Heart right ventricle (tissue), 16 donors: Measurements from ENCODE around the gene RADIL. TPM values are rescaled to one million over a fixed set of nuclear protein-coding genes. Genes with fewer than 3 reads are reported as not detected.

Experiments used
- ATAC-seq, 8 donors: fragments of 200-7000 bp; cut with Tn5 transposase; one replicate each; pipeline ENCODE4 v1.9.1; 2020; ENCODE audit warnings: mild to moderate bottlenecking in 8 of 8, moderate library complexity in 8 of 8, moderate number of reproducible peaks in 1 of 8
- DNase-seq, 2 donors: peaks; one replicate each; pipeline ENCODE4 v3.0.0-alpha.2; 2020
- H3K27ac ChIP-seq, 10 donors: fragments of 200-600 bp; sonication (generic) in 2 of 10; one replicate each; pipeline versions ENCODE4 v1.5.0 to v1.8.0; 2020 to 2022; ENCODE audit warnings: mild to moderate bottlenecking in 3 of 10
- H3K27me3 ChIP-seq, 7 donors: fragments of 200-600 bp; one replicate each; pipeline ENCODE4 v1.8.0; 2021 to 2022; ENCODE audit warnings: mild to moderate bottlenecking in 2 of 7
- H3K36me3 ChIP-seq, 9 donors: fragments of 200-600 bp; sonication (generic) in 1 of 9; one replicate each; pipeline versions ENCODE4 v1.5.0 to v1.8.0; 2020 to 2022; ENCODE audit warnings: mild to moderate bottlenecking in 2 of 9
- H3K4me1 ChIP-seq, 9 donors: fragments of 200-600 bp; sonication (generic) in 1 of 9; one replicate each; pipeline versions ENCODE4 v1.5.0 to v1.8.0; 2020 to 2022; ENCODE audit warnings: mild to moderate bottlenecking in 4 of 9
- H3K4me3 ChIP-seq, 10 donors: fragments of 200-600 bp; sonication (generic) in 2 of 10; one replicate each; pipeline versions ENCODE4 v1.5.0 to v1.8.0; 2020 to 2022; ENCODE audit warnings: mild to moderate bottlenecking in 7 of 10, moderate library complexity in 2 of 10
- H3K9me3 ChIP-seq, 11 donors: fragments of 200-600 bp in 10 of 11; sonication (generic) in 2 of 11; one replicate each; pipeline versions ENCODE4 v1.5.0 to v1.8.0; 2013 to 2022; ENCODE audit warnings: mild to moderate bottlenecking in 2 of 11, control low read depth in 1 of 11, moderate library complexity in 1 of 11
- WGBS, 2 donors: extraction: QIAGEN DNeasy Blood & Tissue Kit; methylation state at CpG; one replicate each; pipeline ENCODE4 v1.1.7; 2013; ENCODE audit warnings: inconsistent platforms in 1 of 2; 5-methylcytosine and 5-hydroxymethylcytosine counted together
- intact Hi-C, 10 donors: fragments of 100-400 bp; cut with DNase I; formaldehyde crosslinking; loops; one replicate each; pipeline versions ENCODE4 v1.11.1 to v1.14.2; 2022
- polyA plus RNA-seq, 2 donors: library from polyadenylated mRNA; stranded (reverse); fragments of 200-250 nt; gene quantifications; one replicate each; pipeline ENCODE4 v1.2.3, GENCODE V29; 2013
- total RNA-seq, 10 donors: library from RNA; stranded (reverse); fragmentation: NEBNext Ultra II Directional in 3 of 10; extraction: Animal tissue kit (Norgen Biotek cat#: 25700) in 3 of 10; gene quantifications; one replicate each; pipeline versions ENCODE4 v1.2.1 to v1.2.4, GENCODE V29; 2021 to 2023
- TF ChIP-seq, protein P1 (sequence below), 9 donors: fragments of 200-600 bp; sonication (generic) in 2 of 9; IDR thresholded peaks; one replicate each; pipeline versions ENCODE4 v1.5.0 to v1.8.0; 2021 to 2022; ENCODE audit warnings: antibody characterized with exemption in 9 of 9, mild to moderate bottlenecking in 5 of 9, moderate library complexity in 1 of 9
- donor health status: Arrhythmogenic right ventricular cardiomyopathy.
- donor health status: ischemic (EF 13 %, LVEDD 7.1; RV severe dilation, severe dysfunction).
- donor health status: healthy with polysubstance abuse.
- donor health status: DM: no; HTN: yes; CAD: no.
- donor health status: DM: no; HTN: no; CAD: no.
- donor health status: ischemic (EF 25% LVEDD 6.9; RV normal size, moderate dysfunction).
- donor health status: ischemic (EF 25% LVEDD 5.7; RV mildly dilated, moderate dysfunction).
- donor health status: healthy.
- donor health status: DM: yes; HTN: yes; CAD: no.
- donor health status: Ischemic cardiomyopathy.
- donor health status: ischemic (EF 35%, LVEDD 5.7; RV mildly dilated, moderate dysfunction).
- donor health status: nonischemic (EF 11% LVEDD 7.7; RV severe dilation, severe dysfunction).
- donor health status: DM: yes; HTN: yes; CAD: no.
- donor health status: PGD.
- donor health status: ischemic (EF 29% LVEDD 5.4; RV normal size, mild dysfunction).
- donor health status: nonischemic (EF 23%, LVEDD 6.1; RV moderate dilation, normal function).

The RADIL gene
- total and polyA plus RNA-seq, 12 donors = 1.2 to 6.6 (median 3.8) TPM

DNA sequence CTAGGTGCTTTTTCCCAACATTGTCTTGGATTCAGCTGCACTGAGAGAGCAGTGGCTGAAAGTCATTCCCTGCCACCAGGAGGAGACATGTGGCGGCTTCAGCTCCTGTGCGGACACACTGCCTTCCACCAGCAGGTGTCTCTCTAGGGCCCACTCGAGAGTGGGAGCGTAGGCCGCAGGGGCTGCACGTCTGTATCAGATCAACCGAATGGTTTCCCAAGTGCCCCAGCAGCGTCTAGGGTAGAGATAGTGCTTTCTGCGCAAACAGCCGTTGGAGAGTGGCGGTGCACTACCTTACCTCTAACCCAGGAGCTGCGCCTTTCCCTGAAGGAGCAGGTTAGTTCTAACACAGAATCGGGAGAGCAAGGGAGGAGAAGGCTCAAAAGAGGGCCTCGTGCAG lies 53.3 kb downstream of the RADIL start:
- DNase-seq (peak; percentile 64 to 72), ATAC-seq (peak; percentile 62 to 82 (median 76))
- Histone ChIP-seq H3K9me3 (no peaks in the 10 kb centered on the region), H3K27me3 (no peaks in the 10 kb centered on the region), H3K27ac (peak overlapping the region in 1 of 10 donors; percentile 23), H3K4me3 (no peak overlapping the region), H3K4me1 (peaks cover 0 to 15% (median 0%) of the 10 kb centered on the region in 9 donors), H3K36me3 (peaks cover 0 to 20% (median 0%) of the 10 kb centered on the region in 9 donors)
- intact Hi-C loops = loop anchor here in 4 of 10 donors (1.0 to 5.0 kb wide), 4 partner anchors 52 to 53 kb away; partner anchors contain the start of gene RADIL (in 3 of the 4)
- 36 to 44% methylated on average over 14 of the region's 14 CpGs for WGBS, 2 donors
- TF ChIP-seq, protein P1, sequence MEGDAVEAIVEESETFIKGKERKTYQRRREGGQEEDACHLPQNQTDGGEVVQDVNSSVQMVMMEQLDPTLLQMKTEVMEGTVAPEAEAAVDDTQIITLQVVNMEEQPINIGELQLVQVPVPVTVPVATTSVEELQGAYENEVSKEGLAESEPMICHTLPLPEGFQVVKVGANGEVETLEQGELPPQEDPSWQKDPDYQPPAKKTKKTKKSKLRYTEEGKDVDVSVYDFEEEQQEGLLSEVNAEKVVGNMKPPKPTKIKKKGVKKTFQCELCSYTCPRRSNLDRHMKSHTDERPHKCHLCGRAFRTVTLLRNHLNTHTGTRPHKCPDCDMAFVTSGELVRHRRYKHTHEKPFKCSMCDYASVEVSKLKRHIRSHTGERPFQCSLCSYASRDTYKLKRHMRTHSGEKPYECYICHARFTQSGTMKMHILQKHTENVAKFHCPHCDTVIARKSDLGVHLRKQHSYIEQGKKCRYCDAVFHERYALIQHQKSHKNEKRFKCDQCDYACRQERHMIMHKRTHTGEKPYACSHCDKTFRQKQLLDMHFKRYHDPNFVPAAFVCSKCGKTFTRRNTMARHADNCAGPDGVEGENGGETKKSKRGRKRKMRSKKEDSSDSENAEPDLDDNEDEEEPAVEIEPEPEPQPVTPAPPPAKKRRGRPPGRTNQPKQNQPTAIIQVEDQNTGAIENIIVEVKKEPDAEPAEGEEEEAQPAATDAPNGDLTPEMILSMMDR (IDR thresholded peaks at IDR 0.05) = peak; percentile 60 to 86 (median 78)

DNA sequence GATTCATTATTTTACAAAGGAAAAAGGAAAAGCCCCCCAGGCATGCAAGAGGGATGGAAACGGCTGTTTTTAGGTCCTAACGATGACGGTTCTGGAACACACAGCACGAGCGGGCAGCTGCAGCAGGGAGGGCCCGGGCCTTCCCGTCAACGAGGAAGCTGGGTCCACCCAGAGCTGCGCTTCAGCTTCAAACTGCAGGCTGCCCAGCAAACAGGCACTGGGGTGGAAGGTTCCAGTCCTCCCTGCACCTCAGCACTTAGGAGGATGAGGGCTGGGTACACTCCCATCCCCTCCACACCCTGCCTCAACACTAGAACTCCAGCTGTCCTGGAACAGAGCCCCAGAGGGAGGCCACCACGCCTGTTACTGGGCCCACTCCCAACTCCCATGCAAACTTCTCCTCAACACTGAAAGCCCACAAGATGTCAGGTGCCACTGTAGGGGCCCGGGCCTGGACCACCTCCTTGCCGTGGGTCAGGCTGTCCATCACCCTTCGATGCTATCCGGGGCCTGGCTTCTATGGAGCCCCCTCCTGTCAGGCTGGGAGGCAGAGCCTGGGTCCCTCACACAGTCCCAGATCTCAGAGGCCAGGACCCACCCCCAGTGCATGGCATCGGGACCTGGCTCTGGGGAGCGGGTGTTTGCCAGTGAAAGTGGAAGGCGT lies 54.7 kb downstream of the RADIL start:
- Histone ChIP-seq H3K27me3 (no peaks in the 10 kb centered on the region), H3K27ac (peak overlapping the region in 2 of 10 donors; percentile 46 to 65), H3K9me3 (no peaks in the 10 kb centered on the region), H3K4me3 (no peak overlapping the region), H3K36me3 (peaks cover 0 to 13% (median 0%) of the 10 kb centered on the region in 9 donors), H3K4me1 (peaks cover 0 to 15% (median 0%) of the 10 kb centered on the region in 9 donors)
- intact Hi-C loops = loop anchor here in 2 of 10 donors (1.0 to 10.0 kb wide), 2 partner anchors 54 to 256 kb away; partner anchors contain the start of gene RADIL (in 1 of the 2)
- DNase-seq (no peak), ATAC-seq (peak in 7 of 8 donors; percentile 35 to 73 (median 51))
- TF ChIP-seq, protein P1 (IDR thresholded peaks at IDR 0.05) = no peak
- WGBS, 2 donors = 69 to 85% methylated on average over 17 of the region's 17 CpGs

DNA sequence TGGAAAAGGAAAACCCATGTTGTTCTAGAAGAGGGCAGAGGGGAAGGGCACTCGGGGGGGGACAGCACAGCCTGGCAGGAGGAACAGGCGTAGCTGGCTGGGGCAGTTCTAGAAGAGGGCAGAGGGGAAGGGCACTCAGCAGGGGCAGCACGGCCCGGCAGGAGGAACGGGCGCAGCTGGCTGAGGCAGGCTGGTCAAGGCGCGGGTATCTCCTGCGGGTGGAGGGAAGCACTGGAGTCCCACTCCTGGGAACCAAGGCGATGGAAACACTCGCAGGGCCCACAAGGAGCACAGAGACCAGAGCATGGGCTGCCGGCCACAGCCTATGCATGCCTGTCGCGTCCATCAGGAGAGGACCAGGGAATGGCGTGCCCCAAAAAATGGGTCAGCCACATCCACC lies 58.4 kb downstream of the RADIL start:
- Histone ChIP-seq H3K4me1 (peaks cover under 1 to 48% (median 12%) of the 10 kb centered on the region in 9 donors), H3K36me3 (peaks cover 0 to 4% (median 0%) of the 10 kb centered on the region in 9 donors), H3K9me3 (no peaks in the 10 kb centered on the region), H3K27me3 (no peaks in the 10 kb centered on the region), H3K27ac (no peak overlapping the region), H3K4me3 (no peak overlapping the region)
- WGBS, 2 donors = 93 to 95% methylated on average over 15 of the region's 15 CpGs
- DNase-seq (no peak), ATAC-seq (no peak)
- TF ChIP-seq, protein P1 (IDR thresholded peaks at IDR 0.05) = no peak
- intact Hi-C loops = loop anchor here in 1 of 10 donors (10.0 kb wide), 1 partner anchor 260 kb away; no protein-coding TSS in a partner anchor

DNA sequence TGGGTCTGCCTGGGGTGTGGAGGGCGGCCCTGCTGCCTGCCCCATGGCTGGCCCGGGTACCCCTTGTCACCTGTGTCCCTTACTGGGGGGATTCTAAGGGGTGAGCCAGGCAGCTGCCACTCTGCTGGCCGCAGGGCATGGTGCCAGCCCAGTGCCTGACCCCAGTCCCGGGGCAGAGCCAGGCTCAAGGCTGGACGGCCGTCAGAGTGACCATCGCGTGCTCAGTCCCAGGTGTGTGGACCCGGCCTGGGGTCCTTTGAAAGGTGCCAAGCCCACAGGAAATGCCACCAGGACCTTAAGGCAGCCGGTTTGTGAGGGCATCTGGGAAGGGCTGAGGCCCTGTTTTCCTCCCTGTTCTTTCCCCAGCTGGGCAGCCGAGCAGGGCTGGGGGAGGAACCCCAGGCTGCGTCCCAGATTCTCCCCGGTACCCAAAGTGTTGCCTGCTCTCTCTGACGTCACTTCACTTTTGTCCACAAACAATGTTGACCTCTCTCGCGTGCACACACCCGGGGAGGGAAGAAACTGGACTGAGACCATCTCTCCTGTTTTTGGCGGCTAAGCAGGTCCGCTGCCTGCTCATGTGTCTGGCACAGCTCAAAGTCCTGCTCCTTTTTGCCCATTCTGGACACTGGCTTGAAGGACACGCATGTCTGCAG lies 59.3 kb downstream of the RADIL start:
- Histone ChIP-seq H3K27me3 (no peaks in the 10 kb centered on the region), H3K27ac (no peak overlapping the region), H3K4me1 (peaks cover 3 to 55% (median 16%) of the 10 kb centered on the region in 9 donors), H3K4me3 (no peak overlapping the region), H3K36me3 (peaks cover 0 to 4% (median 0%) of the 10 kb centered on the region in 9 donors), H3K9me3 (no peaks in the 10 kb centered on the region)
- TF ChIP-seq, protein P1 (IDR thresholded peaks at IDR 0.05) = no peak
- ATAC-seq = no peak
- no peak for DNase-seq
- WGBS, 2 donors = 90 to 92% methylated on average over 20 of the region's 20 CpGs
- intact Hi-C loops = loop anchor here in 1 of 10 donors (10.0 kb wide), 1 partner anchor 261 kb away; no protein-coding TSS in a partner anchor
